GM10248 (cell line): ENCODE results near the gene HAUS8.
"Not testable (repeated sequence)": the region's sequence is repeated elsewhere in the genome, so short reads cannot be mapped to it uniquely, and the experiment has no call there.

Experiments used
- CTCF ChIA-PET: fragments of 300-600 bp; sonication (Branson Sonifier 250); formaldehyde crosslinking; extraction: SDS; loops from one replicate; lab custom pipeline; 2021; ENCODE audit warnings: antibody characterized with exemption; lab: Yijun Ruan, JAX
- POLR2A ChIA-PET: fragments of 350-650 bp; sonication (Branson Sonifier 250); formaldehyde crosslinking; extraction: SDS; loops from one replicate; lab custom pipeline; 2020; ENCODE audit warnings: antibody characterized with exemption; lab: Yijun Ruan, JAX
- DNase-seq: peaks from one replicate; pipeline ENCODE4 v3.0.0; 2012; ENCODE audit errors: extremely low spot score
- CTCF ChIP-seq: IDR thresholded peaks from 2 replicates; pipeline ENCODE4 v1.5.1; 2012; ENCODE audit warnings: mild to moderate bottlenecking, low read depth; ENCODE audit errors: extremely low read depth, missing control alignments, control extremely low read depth

HAUS8 gene

GRCh38 chr19:17025991-17026658 lies 49.1 kb downstream of the HAUS8 start:
- ChIA-PET POLR2A (no interaction called here), CTCF (no interaction called here)
- DNase-seq, result no peak
- no peak for TF ChIP-seq CTCF

GRCh38 chr19:17025361-17025760 lies 49.9 kb downstream of the HAUS8 start:
- ChIA-PET CTCF (no interaction called here), POLR2A (no interaction called here)

GRCh38 chr19:17024941-17025340 lies 50.3 kb downstream of the HAUS8 start:
- DNase-seq, CTCF ChIA-PET, POLR2A ChIA-PET: not testable (repeated sequence)

More at GRCh38 chr19:17025361-17025760, 49.9 kb downstream of the HAUS8 start:
- DNase-seq, result no peak
- TF ChIP-seq CTCF, result no peak

- ChIA-PET CTCF (no interaction called here), POLR2A (no interaction called here)
- TF ChIP-seq CTCF, result no peak
These were observed 51.4 kb downstream of the HAUS8 start for GRCh38 chr19:17023805-17024204.

GRCh38 chr19:17022738-17023137 lies 52.5 kb downstream of the HAUS8 start:
- ChIA-PET CTCF (no interaction called here), POLR2A (no interaction called here)
- no peak for DNase-seq
- TF ChIP-seq CTCF, result no peak

More at GRCh38 chr19:17023805-17024204, 51.4 kb downstream of the HAUS8 start:
- DNase-seq, result no peak

GRCh38 chr19:17021793-17022590 lies 53.3 kb downstream of the HAUS8 start:
- CTCF ChIA-PET, result no interaction called here
- POLR2A ChIA-PET, result no interaction called here
- TF ChIP-seq CTCF, result no peak
- DNase-seq, result no peak

- TF ChIP-seq CTCF, result no peak
- CTCF ChIA-PET, result no interaction called here
- no peak for DNase-seq
- POLR2A ChIA-PET, result no interaction called here
These were observed 53.9 kb downstream of the HAUS8 start for GRCh38 chr19:17021328-17021727.
